Cardiac fibroblast (primary cell): ENCODE results near the gene TGM2.

Experiments used
- DNase-seq, 2 donors: peaks; one replicate each; pipeline versions ENCODE4 v3.0.0 to v3.0.0-alpha.2; 2010; ENCODE audit warnings: low read depth in 2 of 2
- H3K4me3 ChIP-seq, 2 donors: replicated peaks in 1 of 2; 1 replicate in 1 of 2; 2 replicates in 1 of 2; pipeline ENCODE4 v1.5.1; 2011; ENCODE audit warnings: low read depth in 2 of 2, low read length in 2 of 2, mild to moderate bottlenecking in 2 of 2, moderate library complexity in 1 of 2
- CTCF ChIP-seq: IDR thresholded peaks from one replicate; pipeline ENCODE4 v1.5.1; 2011; ENCODE audit warnings: low read depth, mild to moderate bottlenecking, low read length, inconsistent platforms

Gene TGM2

GRCh38 chr20:38200646-38201045 is 35.6 kb upstream of the TGM2 start:
- TF ChIP-seq CTCF = no peak
- DNase-seq = no peak

GRCh38 chr20:38199501-38200390 is 34.7 kb upstream of the TGM2 start:
- no peak for TF ChIP-seq CTCF
- DNase-seq = no peak
- H3K4me3 ChIP-seq = no peak overlapping the region

More at GRCh38 chr20:38200646-38201045, 35.6 kb upstream of the TGM2 start:
- H3K4me3 ChIP-seq = no peak overlapping the region

- no peak overlapping the region for H3K4me3 ChIP-seq
- DNase-seq = peak in 1 of 2 donors; percentile 50
- no peak for TF ChIP-seq CTCF
Observed at GRCh38 chr20:38198238-38198861, 33.3 kb upstream of the TGM2 start.

GRCh38 chr20:38197619-38198018 is 32.5 kb upstream of the TGM2 start:
- no peak for DNase-seq
- H3K4me3 ChIP-seq = no peak overlapping the region
- no peak for TF ChIP-seq CTCF

GRCh38 chr20:38197217-38197616 is 32.1 kb upstream of the TGM2 start:
- DNase-seq = peak; percentile 29 to 33
- TF ChIP-seq CTCF = no peak
- no peak overlapping the region for H3K4me3 ChIP-seq

- no peak overlapping the region for H3K4me3 ChIP-seq
- DNase-seq = peak; percentile 95 to 97
- TF ChIP-seq CTCF = no peak
Observed at GRCh38 chr20:38196592-38196991, 31.5 kb upstream of the TGM2 start.
